Putamen (tissue), 1 donor: Measurements from ENCODE around the gene RAB26.

Experiments used
- DNase-seq: peaks from one replicate; pipeline ENCODE4 v3.0.0-alpha.2; 2016; ENCODE audit warnings: low spot score

RAB26 gene

DNA sequence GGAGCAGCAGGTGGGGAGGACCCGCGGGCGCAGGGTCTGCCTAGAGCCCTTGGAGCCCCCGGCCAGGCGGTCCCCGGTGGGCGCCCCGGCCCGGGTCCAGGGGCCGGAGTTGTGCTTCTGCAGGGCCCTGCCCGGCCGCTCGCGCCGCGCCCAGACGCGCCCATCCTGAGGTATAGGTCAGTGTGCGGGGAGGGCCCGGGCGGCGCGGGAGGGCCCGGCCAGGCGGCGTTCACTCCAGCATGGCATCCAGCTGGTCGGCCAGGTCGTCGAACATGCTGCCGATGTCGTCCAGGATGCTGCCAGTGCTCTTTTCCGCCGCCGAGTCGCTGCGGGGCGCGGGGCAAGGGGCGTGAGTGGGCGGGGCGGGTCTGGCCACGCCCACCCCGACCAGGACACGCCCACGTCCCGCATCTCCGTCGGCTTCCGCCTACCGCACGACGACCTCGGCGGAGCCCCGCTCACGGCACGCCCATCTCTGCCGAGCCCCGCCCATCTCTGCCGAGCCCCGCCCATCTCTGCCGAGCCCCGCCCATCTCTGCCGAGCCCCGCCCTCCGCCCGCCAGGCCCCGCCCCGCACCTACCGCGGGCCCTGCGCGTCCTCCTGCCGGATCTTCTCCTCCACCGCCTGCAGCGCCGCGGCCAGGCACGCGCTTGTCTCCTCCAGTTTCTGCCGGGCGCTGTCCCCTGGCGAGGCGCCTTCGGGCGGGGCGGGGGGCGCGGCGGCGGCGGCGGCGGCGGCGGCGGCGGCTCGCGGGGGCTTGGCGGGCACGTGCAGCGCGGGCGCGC is 30.1 kb downstream of the RAB26 start:
- no peak for DNase-seq

DNA sequence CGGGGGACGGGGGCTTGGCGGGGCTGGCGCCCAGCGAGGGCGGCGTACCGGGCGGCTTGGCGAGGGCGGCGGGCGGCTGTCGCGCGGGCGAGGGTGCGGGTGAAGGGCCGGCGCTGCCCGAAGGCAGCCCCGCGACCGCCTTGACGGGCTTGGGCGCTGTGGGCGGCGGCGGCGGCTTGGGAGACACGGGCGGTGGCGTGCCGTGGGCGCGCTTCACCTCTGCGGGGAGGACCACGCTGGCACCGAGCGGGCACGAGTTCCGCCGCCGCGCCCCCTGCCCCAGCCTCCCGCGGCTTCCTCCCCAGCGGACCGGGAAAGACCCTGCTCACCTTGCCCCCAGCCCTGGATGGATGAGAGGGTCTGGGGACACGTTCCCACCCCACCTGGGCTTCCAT is 30.7 kb downstream of the RAB26 start:
- DNase-seq, result no peak

DNA sequence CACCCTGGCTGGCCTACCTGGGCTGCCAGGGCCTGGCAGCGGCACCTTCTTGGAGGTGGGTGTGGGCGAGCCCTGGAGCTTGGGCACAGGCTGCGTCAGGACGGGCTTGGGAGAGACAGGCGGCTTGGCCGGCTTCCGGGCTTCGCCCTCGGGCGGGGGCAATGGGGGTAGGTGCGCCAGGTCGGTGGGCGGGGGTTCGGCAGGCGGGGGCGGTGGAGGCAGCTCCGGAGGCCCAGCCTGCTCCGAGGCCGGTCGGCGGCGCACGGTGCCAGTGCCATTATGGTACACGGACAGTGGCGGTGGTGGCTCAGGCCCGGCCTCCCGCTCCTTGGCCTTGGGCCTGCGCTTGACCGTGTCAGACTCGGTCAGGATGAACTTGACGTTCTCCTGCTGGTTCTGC is 31.2 kb downstream of the RAB26 start:
- DNase-seq, result no peak

DNA sequence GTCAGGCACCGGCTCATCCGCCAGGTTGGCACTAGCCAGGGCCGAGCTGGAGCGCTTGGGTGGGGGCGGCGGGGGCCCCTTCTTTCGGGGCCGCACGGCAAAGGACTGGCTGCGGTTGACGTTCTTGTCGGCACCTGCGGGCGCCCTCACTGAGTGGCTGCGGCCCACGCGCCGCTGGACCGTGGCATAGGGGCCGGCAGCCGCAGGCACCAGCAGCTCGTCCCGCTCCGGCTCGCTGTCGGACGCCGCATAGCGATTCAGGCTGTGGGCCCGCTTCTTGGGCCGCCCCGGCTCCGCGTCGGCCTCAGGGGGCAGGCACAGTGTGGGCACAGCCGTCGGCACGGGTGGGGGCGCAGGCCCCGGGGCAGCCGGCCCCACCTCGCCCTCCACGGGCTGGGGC is 32.0 kb downstream of the RAB26 start:
- no peak for DNase-seq

DNA sequence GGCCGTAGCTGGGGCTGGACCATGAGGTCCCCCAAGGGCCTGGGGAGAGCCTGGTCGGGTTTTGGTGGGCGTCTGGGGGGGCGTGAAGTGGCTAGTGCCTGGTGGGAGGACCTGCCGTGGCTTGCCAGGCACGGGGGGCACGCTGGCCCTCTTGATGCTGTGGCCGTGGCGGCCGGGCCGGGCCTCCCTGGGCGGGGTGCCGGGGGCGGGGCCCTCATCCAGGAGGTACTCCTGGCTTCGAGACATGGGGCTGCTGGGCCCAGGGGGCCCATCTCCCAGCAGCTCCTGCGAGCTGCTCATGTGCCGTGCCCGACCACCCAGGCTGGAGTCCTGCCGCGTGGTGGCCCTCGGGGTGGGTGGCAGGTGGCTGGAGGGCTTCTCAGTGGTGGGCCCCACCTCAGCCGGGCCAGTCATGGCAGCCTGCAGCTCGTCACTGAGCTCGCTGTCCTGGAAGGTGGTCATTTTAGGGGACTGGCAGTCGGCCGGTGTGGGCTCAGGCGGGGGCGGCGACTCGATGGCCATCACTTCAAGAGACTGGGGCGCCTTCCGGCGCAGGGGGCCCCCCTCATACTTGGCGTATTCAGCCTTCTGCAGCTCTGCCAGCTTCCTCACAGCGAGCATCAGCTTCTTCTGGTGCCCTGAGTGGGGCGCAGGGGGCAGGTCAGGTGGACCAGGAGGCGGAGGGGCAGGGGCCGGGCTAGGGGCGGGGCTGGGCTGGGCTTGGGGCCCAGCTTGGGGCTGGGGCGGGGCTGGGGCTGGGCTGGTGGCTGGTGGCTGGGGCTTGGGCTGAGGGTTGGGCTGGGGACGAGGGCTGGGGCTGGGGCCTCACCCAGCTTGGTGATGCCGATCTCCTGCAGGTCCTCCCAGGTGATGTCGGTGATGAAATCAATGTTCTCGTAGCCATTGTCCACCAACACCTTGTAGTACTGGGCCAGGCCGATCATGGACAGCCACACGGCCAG is 32.8 kb downstream of the RAB26 start:
- DNase-seq, result no peak

DNA sequence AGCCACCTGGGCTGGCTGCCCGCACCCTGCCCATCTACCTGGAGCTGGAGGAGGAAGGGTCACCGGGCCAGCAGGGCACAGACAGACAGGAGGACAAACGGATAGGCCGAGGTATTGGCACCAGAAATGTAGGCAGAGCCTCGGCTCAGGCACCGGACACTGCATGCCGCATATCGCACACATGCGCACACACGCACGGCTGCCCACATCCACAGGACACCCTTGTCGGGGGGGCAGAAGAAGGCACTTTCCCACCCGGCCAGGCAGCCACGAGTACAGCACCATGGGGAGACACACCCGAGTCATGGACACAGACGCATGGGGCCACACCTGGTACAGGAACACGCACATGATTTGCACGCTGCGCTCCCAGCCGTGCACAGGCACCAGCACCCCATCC is 33.5 kb downstream of the RAB26 start:
- DNase-seq, result no peak

DNA sequence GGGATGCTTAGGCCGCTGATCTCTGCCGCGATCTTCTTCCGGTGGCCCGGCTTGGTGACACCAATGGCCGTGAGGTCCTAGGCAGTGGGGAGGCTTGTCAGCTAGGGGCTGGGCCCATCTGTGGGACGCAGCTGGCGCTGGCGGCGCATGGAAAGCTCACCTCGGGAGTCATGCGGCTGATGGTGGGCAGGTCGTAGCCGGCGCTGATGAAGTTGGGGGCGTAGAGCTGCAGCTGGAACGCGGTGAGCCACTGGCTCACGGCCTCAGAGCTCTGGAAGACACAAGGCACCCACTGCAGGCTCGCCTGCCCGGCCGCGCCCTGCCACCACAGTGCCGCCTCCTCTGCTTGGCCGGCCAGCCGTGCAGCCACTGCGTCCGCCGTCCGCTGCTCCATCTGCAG is 35.2 kb downstream of the RAB26 start:
- no peak for DNase-seq

DNA sequence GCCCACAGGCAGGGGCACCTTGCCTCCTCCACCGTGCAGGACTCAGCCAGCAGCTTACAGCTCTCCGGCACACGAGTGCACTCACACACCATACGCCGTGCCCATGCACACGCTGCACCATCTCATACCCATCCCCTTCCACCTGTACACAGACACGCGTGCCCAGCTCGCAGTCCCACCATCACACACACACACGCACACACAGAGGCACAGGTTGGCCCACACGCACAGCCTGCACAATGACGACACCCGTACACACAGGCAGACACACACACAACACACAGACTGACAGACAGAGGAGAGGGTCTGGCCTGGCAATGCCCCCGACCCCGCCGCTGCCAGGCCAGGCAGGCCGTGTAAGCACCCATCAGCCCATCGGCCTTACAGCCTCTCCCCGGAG is 35.9 kb downstream of the RAB26 start:
- no peak for DNase-seq

DNA sequence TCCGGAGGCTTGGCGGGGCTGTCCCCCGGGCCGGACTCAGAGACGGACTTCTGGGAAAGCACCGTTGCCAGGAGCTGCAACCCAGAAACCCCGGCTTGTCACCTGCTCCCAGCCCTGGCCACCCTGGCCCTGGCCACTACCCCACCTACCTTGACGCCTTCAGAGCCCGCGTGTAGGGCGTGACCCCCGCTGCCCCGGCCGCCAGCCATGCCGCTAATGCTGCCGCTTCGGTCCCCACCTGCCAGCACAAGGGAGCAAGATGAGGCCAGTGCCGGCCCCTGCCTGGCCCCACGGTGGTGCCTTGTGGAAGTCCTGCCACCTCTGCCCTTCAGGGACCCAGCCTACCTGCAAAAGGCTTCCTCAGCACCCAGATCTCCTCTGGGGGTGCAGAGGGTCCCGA is 36.5 kb downstream of the RAB26 start:
- no peak for DNase-seq

DNA sequence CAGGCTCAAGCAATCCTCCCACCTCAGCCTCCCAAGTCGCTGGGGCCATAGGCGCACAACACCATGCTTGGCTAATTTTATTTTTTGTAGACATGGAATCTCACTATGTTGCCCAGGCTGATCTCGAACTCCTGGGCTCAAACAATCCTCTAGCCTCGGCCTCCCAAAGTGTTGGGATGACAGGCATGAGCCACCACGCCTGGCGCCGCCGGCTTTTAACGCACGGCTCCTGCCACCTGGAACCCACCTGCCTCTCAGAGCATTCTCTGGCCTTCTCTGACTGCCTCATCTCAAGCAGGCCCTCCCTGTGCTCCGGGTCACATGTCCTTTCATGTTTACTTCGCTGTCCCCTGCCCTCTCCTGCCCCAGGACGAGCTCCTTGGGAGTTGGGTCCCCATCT is 37.6 kb downstream of the RAB26 start:
- DNase-seq, result no peak

DNA sequence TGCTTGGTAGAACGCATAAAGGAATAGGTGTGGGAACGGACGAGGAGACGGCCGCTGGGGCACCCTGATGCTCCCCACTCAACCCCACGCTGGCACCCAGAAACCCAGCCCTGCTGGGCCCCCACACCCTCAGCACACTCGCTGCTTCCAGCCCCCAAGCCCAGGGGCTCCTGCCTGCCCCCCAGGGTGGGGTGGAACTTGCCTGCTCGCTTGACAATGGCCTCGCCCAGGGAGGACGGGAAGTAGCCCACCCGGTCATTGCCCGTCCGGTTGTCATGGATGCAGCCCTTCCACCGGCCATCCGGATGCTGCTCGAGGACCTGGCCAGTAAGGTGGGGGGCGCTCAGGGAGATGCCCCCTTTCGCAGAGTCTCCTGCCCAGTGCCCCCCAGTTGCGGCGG is 38.1 kb downstream of the RAB26 start:
- DNase-seq, result no peak

DNA sequence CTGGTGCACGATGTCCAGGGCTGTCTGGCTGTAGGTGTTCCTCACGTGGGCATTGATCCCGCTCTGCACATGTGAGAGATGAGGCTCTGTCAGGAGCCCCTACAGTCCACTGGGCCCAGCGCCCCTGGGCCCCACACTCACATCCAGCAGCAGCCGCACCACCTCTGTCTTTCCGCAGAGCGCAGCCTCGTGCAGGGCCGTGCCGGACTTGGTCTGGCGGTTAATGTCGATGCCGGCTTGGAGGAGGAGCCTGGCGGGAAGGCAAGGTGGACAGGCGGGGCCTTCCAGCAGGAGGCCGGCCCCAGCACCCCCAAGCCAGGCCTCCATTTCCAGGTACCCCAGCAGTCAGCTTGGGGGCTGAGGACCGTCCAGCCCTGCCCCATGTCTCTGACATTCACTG is 38.8 kb downstream of the RAB26 start:
- no peak for DNase-seq

DNA sequence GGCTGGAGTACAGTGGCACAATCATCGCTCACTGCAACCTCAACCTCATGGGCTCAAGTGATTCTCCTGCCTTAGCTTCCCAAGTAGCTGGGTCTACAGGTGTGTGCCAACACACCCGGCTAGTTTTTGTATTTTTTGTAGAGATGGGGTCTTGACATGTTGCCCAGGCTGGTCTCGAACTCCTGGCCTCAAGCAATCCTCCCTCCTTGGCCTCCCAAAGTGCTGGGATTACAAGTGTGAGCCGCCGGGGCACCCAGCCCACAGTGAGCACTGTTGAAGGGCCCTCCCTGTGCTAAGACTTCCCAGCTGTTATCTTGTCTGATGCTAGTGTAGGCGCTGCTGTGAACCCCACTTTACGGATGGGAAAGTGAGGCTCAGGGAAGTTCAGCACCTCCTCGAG is 40.0 kb downstream of the RAB26 start:
- no peak for DNase-seq

DNA sequence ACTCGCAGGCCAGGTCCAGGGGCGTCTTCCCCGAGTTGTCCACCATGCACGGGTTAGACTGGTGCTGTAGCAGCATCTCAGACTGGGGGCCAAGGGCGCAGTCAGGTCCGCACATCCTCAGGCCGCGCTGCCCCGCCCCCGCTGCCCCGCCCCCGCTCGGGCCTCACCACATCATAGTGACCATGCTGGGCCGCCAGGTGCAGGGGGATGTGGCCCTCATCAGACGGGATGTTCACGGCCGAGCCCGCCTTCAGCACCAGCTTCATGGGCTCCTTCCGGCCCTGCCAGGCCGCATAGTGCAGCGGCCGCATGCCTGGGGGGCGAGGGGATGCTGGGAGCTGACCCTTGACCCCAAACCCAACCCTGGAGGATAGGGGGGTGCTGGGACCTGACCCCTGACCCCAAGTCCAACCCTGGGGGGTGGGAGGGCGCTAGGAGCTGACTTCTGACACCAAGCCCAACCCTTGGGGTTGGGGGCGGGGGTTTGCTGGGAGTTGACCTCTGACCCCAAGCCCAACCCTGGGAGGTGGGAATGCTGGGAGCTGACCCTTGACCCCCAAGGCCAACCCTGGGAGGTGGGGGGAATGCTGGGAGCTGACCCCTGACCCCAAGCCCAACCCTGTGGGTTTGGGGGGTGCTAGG is 40.9 kb downstream of the RAB26 start:
- no peak for DNase-seq

DNA sequence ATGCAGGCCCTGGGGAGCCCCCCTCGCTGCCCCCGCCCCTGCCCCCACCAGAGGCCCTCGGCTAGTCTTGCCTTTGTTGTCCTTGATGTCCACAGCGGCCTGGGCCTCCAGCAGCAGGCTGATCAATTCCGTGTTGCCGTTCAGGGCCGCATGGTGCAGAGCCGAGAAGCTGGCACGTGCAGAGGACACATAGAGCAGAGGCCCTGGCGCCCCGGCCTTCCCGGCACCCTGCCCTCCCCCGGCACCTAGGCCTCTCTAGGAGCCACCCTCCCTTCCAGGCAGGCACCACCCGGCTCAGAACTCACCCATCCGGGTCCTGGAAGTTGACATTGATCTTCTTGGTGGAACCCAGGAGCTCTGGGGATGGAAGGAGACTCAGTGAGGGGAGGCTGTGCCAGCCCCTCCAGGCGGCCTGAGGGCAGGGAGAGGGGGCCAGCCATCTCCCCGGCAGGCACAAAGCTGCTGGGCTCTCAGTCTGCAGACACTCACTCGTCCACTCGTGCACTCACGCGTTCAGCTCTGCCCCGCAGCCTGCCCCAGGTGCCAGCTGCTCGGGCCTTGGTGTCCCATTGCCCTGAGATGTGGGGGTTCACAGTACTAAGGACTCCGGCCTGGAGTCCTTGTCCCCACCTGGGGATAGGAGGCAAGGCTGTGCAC is 41.7 kb downstream of the RAB26 start:
- no peak for DNase-seq

DNA sequence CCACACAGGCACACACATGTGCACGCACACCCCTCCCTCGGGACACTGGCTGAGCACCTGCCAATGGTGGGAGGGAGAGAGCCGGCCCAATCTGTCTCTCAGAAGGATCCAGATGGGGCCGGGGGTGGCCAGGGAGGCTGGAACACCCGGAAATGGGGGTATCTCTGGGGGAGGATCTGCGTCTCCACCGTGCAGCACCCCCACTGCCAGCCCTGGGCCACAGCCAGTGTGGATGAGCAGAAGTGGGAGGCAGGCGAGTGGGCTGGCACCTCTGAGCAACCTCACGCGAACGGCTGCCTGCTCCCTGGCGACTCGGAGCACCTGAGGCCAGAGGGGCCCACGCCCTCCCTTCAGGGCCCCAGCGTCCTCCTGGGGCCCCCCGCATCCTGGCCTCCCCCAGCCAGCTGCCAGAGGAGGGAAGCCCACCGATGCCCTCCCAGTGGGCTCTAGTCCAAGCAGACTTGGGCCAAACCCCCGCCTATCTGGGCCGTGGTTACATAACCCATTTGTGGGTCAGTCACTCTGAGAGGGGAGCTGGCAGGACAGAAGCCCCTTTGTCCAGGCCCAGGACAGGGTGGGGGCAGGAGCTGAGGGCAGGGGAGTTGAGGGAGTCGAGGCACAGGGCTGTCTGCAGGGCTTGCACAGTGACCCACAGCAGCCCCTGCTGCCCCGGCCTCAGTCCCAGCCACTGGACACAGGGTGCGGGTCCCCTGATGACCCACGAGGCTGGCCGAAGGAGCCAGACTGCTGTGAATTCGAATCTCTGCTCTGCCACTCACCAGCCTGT is 42.4 kb downstream of the RAB26 start:
- no peak for DNase-seq

DNA sequence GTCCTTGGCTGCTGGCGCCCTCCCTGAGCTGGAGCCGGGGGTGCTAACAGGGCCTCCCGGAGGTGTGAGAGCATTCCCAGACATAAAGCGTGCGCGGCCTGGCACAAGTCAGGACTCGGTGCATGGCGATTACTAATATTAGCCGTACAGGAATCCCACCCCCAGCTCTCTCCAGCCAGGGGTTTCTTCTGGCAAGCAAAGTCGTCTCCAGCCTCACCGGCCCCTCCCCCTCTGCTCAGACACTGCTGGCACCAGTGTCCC is 43.0 kb downstream of the RAB26 start:
- no peak for DNase-seq

DNA sequence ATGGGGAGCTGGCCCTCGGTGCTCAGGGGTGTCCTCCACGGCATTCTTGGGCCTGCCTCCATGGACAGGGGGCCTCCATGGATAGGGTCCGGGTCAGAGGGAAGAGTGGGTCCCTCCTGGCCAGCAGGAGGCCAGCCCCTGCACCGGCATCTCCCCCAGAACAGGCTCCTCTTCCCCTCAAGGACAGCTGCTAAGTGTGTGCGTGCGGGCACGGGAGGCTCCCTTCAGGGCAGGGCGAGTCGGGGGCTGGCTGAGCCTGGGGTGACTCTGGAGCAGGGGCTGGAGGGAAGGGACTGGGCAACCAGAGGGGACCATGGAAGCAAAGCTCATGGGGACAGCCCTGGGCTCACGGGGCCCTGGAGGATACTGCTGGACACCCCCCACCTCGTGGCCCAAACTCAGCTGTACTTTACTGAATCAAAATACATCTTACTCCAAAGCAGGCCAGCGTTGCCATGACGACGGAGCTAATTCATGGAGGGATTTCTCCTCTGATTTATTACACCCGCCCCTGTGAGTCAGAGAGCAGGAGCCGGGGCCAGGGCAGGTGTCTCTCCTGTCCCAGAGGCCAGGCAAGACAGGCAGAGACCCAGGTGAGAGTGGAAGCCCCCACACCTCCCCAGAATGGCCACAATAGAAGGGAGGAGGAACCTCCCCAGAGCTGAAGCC is 45.9 kb downstream of the RAB26 start:
- no peak for DNase-seq

DNA sequence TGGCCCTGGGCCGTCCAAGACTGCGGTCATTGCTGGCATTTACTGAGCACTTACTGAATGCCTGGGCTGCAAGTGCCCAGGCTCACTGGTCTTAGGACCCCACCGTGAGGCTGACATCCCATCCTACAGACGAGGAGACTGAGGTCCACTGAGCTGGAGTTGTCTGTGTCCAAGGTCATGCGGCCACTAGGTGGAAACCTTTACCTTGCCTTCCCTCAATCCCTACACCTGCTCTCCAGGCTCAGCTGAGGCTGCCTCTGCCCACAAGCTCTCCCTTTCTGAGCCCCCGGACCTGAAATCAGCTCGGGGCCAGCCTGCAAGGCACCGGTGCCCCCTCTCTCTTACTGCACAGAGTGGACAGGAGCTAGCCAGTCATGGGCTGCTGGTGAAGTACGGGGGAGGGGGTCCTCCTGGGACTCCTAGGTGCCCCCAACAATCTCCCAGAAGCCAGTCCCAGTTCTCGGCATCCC is 46.5 kb downstream of the RAB26 start:
- no peak for DNase-seq

DNA sequence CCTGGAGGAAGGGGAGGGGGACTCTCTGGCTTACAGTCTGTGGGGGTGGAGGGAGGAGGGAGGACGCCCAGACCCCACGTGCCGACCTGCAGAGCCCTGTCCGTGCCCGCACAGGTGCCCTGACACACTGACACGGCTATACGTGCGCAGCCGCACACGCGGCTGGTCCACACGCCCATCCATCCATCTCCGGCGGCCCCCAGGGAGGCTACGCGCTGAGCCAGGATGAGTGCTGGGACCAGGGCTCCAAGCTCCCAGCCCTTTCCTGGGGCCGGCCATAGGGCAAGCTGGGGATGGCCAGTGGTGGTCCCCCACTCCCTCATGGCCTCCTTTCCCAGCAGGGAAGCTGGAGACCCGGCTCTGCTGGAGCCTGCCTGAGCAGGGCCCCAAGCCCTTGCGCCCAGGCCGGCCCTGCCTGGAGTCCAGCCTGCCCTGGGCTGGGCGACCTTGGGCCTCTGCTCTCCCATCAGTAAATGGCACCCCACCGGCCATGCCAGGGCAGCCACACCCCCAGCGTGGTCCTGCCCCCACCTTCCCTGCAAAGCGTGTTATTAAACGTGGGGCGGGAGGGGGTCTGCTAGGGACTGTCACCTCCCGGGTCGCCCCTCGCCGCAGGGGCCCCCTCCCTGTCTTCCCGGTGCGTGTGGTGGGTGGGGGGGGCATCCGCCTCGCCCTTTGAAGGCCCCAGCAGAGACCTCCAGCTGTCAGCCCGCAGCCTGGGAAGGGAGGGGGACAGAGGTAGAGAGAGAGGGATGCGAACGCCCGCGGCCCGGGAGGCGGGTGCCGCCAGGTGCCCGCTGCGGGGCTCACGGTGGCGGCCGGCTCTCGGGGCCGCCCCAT is 47.1 kb downstream of the RAB26 start:
- DNase-seq, result no peak
